Fibroblast of lung (primary cell): ENCODE data around the gene STIMATE.

Experiments used
- EZH2 ChIP-seq: IDR thresholded peaks from 2 replicates; pipeline ENCODE4 v1.5.1; 2012; ENCODE audit warnings: low read length, control low read depth, mild to moderate bottlenecking; ENCODE audit errors: missing control alignments
- TF ChIP-seq, protein P1 (sequence below), 2 donors: IDR thresholded peaks in 1 of 2; conservative IDR thresholded peaks in 1 of 2; 1 replicate in 1 of 2; 2 replicates in 1 of 2; pipeline ENCODE4 v1.5.1; 2011 to 2012; ENCODE audit warnings: low read length in 2 of 2, control low read depth in 1 of 2, inconsistent platforms in 1 of 2, low read depth in 1 of 2, mild to moderate bottlenecking in 1 of 2

DNA sequence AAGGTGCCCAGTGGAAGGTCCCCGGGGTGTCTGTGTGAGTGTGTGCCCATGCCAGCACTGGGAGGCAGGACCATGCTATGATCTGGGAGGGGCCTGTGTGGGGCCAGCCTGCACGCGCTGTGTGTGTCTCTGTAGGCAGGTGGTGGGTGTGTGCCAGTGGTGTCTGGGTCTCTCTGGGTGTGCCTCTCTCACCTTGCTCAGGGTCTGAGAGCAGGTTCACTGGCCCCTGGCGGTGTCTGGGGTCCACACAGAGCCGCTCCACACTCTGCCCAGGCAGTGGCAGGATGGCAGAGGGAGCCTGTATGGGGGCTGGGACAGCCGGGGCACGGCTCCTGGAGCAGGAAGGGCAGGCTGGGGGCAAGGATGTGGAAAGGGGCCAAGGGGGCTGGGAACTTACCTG lies 79.5 kb downstream of the STIMATE start:
- TF ChIP-seq, protein P1, sequence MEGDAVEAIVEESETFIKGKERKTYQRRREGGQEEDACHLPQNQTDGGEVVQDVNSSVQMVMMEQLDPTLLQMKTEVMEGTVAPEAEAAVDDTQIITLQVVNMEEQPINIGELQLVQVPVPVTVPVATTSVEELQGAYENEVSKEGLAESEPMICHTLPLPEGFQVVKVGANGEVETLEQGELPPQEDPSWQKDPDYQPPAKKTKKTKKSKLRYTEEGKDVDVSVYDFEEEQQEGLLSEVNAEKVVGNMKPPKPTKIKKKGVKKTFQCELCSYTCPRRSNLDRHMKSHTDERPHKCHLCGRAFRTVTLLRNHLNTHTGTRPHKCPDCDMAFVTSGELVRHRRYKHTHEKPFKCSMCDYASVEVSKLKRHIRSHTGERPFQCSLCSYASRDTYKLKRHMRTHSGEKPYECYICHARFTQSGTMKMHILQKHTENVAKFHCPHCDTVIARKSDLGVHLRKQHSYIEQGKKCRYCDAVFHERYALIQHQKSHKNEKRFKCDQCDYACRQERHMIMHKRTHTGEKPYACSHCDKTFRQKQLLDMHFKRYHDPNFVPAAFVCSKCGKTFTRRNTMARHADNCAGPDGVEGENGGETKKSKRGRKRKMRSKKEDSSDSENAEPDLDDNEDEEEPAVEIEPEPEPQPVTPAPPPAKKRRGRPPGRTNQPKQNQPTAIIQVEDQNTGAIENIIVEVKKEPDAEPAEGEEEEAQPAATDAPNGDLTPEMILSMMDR (conservative IDR thresholded peaks at IDR 0.05 in 1 of 2, IDR thresholded peaks at IDR 0.05 in 1 of 2; ENCODE audit: low read depth in 1 of 2, low read length in 2 of 2), result no peak
- TF ChIP-seq EZH2, result no peak
